ENCODE results near the gene PI4KA. TPM values are rescaled to one million over a fixed set of nuclear protein-coding genes. Genes with fewer than 3 reads are reported as not detected.

PI4KA gene
- total RNA-seq, 1 donor from 2014 or later = 78.4 TPM

DNA sequence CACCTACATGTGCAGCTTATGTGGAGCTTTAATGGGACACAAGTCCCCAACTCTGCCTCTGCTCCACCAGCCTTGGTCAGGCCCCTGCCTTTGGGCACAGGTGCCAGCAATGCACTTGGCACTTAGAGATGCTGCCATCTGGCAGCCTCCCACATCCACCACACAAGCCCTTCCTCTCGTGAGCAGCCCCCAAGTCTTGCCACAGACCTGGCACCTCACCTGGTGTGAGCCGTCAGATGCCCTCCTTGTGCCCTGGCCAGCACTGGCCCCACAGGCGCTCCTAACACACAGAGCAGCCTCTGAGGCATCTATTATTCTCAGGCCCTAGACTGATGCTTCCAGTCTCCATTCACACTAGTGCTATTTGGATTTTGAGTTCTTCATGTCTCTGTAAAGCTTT, 109.2 kb downstream of the PI4KA start:
- Mint-ChIP-seq H3K36me3 (ENCODE audit: low read depth) (peaks cover 27% of the 10 kb centered on the region), H3K4me3 (no peak overlapping the region), H3K27ac (peak overlapping the region; percentile 34), H3K4me1 (no peaks in the 10 kb centered on the region), H3K9me3 (no peaks in the 10 kb centered on the region), H3K27me3 (no peaks in the 10 kb centered on the region)
- no peak for DNase-seq
- intact Hi-C loops (cut with micrococcal nuclease) = no loop called here

DNA sequence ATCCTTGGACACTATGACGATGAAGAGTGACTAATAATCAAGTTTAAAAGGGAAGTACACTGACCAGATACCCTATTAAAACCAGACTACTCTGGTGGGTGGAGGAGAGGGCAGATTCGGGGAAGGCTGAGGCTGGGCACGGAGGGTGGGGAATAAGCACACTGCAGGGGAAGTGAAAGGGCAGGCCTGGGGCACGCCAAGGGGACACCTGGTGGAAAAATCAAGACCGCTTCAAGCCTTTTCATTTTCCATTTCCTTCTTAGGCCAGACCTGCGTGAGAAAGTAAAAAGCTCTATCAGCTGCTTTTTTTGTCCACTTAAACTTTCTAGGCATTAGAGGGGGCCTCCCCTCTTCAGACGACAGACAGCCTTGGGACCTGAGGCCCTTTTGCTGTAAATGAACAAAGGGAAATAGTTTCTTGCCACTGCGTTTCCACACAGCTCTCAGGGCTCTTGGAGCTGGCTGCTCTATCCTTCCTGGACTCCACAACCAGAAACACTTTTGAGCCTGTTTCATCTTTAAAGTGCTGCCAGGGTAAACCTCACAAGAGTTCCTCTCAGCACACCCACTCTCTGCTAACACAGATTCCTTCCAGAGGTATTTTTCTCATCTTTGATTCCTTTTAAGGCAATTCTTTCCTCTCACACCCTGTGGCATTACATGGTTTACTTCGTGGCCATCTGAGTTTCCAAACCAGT, 109.7 kb downstream of the PI4KA start:
- no peak for DNase-seq
- peak overlapping the region; percentile 34 for H3K27ac Mint-ChIP-seq
- H3K4me3 Mint-ChIP-seq = no peak overlapping the region
- no peaks in the 10 kb centered on the region for H3K4me1 Mint-ChIP-seq
- H3K36me3 Mint-ChIP-seq (ENCODE audit: low read depth) = peaks cover 25% of the 10 kb centered on the region
- no peaks in the 10 kb centered on the region for H3K9me3 Mint-ChIP-seq
- H3K27me3 Mint-ChIP-seq = no peaks in the 10 kb centered on the region
- intact Hi-C loops (cut with micrococcal nuclease) = no loop called here

DNA sequence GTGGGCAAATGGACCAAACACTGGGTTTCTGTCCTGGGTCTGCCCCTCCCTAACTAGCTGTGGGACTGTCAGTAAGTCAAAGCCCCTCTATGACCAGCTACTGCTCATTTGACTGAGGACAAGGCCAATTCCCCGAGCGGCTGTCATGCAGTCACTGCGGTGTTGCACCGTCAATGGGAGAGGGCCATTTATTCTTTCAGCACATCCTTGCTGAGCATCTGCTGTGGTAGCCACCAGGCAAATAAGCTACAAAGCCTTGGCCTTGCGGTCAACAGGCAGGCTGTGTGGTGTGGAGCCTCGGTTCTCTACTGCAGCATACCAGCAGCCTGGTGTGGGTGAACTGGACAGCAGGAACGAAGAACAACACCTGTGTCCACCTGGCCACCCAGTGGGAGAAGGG, 110.5 kb downstream of the PI4KA start:
- intact Hi-C loops (cut with micrococcal nuclease) = no loop called here
- H3K27ac Mint-ChIP-seq = no peak overlapping the region
- no peaks in the 10 kb centered on the region for H3K27me3 Mint-ChIP-seq
- no peak overlapping the region for H3K4me3 Mint-ChIP-seq
- no peaks in the 10 kb centered on the region for H3K9me3 Mint-ChIP-seq
- DNase-seq = no peak
- peaks cover 27% of the 10 kb centered on the region for H3K36me3 Mint-ChIP-seq (ENCODE audit: low read depth)
- H3K4me1 Mint-ChIP-seq = no peaks in the 10 kb centered on the region

DNA sequence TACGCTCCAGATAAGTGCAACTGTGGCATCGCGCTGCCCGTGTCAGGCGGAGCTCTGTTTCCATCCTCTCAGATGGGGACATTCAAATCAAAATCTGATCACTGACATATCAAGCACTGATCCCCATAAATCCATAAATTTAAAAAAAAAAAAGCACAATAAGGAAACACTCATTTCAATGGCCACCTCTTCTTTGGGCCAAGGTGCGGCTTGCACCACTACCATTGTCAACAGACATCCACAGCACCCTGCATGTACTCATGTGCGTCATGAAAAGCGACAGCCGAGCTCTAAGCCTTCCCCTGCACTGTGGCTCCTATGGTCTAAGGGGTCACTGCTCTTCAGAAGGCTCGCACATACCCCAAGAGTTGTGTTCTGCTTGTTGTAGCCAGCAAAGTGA, 111.4 kb downstream of the PI4KA start:
- Mint-ChIP-seq H3K4me1 (no peaks in the 10 kb centered on the region), H3K27me3 (no peaks in the 10 kb centered on the region), H3K36me3 (ENCODE audit: low read depth) (peaks cover 29% of the 10 kb centered on the region), H3K9me3 (no peaks in the 10 kb centered on the region), H3K27ac (no peak overlapping the region), H3K4me3 (no peak overlapping the region)
- intact Hi-C loops (cut with micrococcal nuclease) = no loop called here
- DNase-seq = no peak

DNA sequence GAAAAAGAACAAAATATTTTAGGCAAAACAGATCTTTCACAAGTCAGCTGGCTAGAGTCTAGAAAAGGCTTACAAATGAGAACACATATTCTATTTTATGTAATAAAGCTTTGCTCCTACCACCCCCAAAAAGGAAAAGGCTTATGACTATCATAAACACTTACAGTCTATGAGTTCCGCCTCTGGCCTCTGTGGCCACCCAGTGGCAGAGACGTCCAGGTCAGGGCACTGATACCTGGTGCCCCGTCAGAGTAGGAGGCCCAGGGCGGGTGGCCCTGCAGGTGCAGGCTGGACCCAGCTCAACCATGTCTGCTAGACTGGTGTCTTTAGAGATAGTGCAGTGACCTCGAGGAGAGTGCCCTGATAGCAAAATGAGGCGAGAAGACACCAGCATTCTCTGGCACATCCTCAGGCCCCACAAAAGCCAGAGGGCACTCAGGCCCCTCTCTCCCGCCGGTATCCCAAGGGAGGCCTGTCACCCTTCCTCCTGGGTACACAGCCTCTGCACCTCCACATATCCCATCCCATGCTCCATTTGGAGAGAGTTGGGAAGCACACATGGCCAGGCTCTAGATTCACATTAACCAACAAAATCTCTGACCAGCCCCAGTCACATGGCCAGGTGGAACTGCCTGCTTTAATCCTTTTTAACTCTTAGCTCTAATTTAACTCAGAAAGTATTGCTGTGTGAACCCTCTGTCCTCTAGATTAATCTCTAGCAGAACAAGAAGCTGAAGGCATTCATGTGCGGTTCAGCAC, 112.0 kb downstream of the PI4KA start:
- no peaks in the 10 kb centered on the region for H3K4me1 Mint-ChIP-seq
- no peaks in the 10 kb centered on the region for H3K27me3 Mint-ChIP-seq
- H3K4me3 Mint-ChIP-seq = no peak overlapping the region
- H3K27ac Mint-ChIP-seq = no peak overlapping the region
- H3K9me3 Mint-ChIP-seq = no peaks in the 10 kb centered on the region
- DNase-seq = no peak
- intact Hi-C loops (cut with micrococcal nuclease) = no loop called here
- peaks cover 33% of the 10 kb centered on the region for H3K36me3 Mint-ChIP-seq (ENCODE audit: low read depth)

- no peaks in the 10 kb centered on the region for H3K27me3 Mint-ChIP-seq
- intact Hi-C loops (cut with micrococcal nuclease) = no loop called here
- peaks cover 30% of the 10 kb centered on the region for H3K36me3 Mint-ChIP-seq (ENCODE audit: low read depth)
- no peak for DNase-seq
- no peak overlapping the region for H3K4me3 Mint-ChIP-seq
- no peak overlapping the region for H3K27ac Mint-ChIP-seq
- no peaks in the 10 kb centered on the region for H3K4me1 Mint-ChIP-seq
- H3K9me3 Mint-ChIP-seq = no peaks in the 10 kb centered on the region
These were observed 113.5 kb downstream of the PI4KA start for GRCh38 chr22:20745119-20745518.

DNA sequence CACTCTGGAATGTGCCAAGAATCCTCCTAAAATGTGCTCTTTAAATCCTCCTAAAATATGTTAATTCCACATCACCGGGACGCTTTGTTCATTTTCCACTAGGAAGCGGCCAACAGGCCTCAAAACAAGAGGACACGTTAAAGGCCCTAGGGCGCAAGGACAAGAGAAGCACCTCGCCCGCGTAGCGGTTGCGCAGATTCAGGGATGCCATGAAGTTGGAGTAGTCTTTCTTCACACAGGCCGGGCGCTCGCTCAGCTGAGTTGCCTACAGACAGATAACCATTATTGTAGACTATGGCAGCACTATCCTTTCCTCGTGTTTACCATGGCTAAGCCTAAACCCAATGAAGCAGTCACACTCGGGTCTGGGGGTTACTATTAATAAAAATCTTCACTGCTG, 114.2 kb downstream of the PI4KA start:
- Mint-ChIP-seq H3K27ac (no peak overlapping the region), H3K4me3 (no peak overlapping the region), H3K4me1 (no peaks in the 10 kb centered on the region), H3K36me3 (ENCODE audit: low read depth) (peaks cover 29% of the 10 kb centered on the region), H3K9me3 (no peaks in the 10 kb centered on the region), H3K27me3 (no peaks in the 10 kb centered on the region)
- intact Hi-C loops (cut with micrococcal nuclease) = no loop called here
- DNase-seq = no peak

DNA sequence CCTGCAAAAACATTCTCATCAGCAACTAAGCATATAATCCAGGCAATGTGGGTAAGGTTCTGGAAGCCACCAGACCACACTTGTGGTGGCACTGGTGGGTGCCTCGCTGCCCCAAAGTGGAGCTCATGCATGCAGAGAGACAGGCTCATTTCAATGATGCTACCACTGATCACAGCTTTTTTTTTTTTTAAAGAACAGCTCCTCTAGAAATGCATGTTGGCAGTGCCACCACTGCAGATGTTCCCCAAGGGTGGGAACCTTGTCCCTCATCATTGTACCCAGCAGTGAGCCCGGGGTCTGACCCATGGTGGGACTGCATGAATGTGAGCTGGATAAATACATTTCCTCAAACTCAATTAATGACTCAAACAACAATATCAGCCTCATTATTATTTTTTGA, 115.8 kb downstream of the PI4KA start:
- DNase-seq = no peak
- Mint-ChIP-seq H3K27me3 (no peaks in the 10 kb centered on the region), H3K4me1 (peaks cover 7% of the 10 kb centered on the region), H3K27ac (no peak overlapping the region), H3K4me3 (no peak overlapping the region), H3K36me3 (ENCODE audit: low read depth) (peaks cover 34% of the 10 kb centered on the region), H3K9me3 (no peaks in the 10 kb centered on the region)
- intact Hi-C loops (cut with micrococcal nuclease) = loop anchor here (1.0 kb wide), 1 partner anchor 136 kb away; no protein-coding TSS in a partner anchor

GRCh38 chr22:20741634-20742581, 116.7 kb downstream of the PI4KA start:
- DNase-seq = peak; percentile 82
- peaks cover 7% of the 10 kb centered on the region for H3K4me1 Mint-ChIP-seq
- H3K27me3 Mint-ChIP-seq = no peaks in the 10 kb centered on the region
- no peak overlapping the region for H3K27ac Mint-ChIP-seq
- H3K36me3 Mint-ChIP-seq (ENCODE audit: low read depth) = peaks cover 32% of the 10 kb centered on the region
- intact Hi-C loops (cut with micrococcal nuclease) = loop anchor here (1.0 kb wide), 1 partner anchor 136 kb away; no protein-coding TSS in a partner anchor
- no peaks in the 10 kb centered on the region for H3K9me3 Mint-ChIP-seq
- no peak overlapping the region for H3K4me3 Mint-ChIP-seq

DNA sequence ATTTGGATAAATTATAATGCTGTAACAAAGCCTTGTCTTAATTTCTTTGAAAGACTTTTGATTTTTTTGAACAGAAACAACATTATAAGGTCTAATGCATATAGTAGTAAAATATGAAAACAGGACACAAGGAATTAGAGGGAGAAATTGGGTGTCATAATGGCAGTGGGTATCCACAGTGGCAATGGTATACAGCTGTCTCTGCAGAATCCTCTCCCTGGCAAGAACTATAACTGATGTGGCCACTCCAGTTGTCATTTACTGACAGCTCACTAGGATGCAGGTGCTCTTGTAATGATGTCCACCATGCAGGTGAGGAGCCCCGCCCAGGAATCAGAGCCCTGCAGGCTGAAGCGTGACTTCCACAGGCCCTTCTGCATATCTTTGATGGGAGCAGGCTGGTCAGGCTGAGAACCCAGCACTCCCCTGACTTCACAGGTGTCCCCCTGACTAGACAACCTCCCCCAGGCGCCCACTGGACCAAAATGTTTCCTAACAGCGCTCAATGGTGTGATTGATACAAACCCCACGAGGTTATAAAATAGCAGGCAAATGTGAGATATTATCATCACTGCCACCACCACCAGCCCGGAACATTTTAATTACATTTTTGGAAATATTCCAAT, 117.5 kb downstream of the PI4KA start:
- no peak overlapping the region for H3K27ac Mint-ChIP-seq
- H3K4me1 Mint-ChIP-seq = peaks cover 7% of the 10 kb centered on the region
- intact Hi-C loops (cut with micrococcal nuclease) = no loop called here
- no peak overlapping the region for H3K4me3 Mint-ChIP-seq
- H3K27me3 Mint-ChIP-seq = no peaks in the 10 kb centered on the region
- DNase-seq = no peak
- H3K36me3 Mint-ChIP-seq (ENCODE audit: low read depth) = peaks cover 28% of the 10 kb centered on the region
- H3K9me3 Mint-ChIP-seq = no peaks in the 10 kb centered on the region

GRCh38 chr22:20740222-20740951, 118.2 kb downstream of the PI4KA start:
- Mint-ChIP-seq H3K4me3 (no peak overlapping the region), H3K36me3 (ENCODE audit: low read depth) (peaks cover 31% of the 10 kb centered on the region), H3K4me1 (peaks cover 7% of the 10 kb centered on the region), H3K9me3 (no peaks in the 10 kb centered on the region), H3K27me3 (no peaks in the 10 kb centered on the region), H3K27ac (no peak overlapping the region)
- DNase-seq = no peak
- intact Hi-C loops (cut with micrococcal nuclease) = no loop called here

DNA sequence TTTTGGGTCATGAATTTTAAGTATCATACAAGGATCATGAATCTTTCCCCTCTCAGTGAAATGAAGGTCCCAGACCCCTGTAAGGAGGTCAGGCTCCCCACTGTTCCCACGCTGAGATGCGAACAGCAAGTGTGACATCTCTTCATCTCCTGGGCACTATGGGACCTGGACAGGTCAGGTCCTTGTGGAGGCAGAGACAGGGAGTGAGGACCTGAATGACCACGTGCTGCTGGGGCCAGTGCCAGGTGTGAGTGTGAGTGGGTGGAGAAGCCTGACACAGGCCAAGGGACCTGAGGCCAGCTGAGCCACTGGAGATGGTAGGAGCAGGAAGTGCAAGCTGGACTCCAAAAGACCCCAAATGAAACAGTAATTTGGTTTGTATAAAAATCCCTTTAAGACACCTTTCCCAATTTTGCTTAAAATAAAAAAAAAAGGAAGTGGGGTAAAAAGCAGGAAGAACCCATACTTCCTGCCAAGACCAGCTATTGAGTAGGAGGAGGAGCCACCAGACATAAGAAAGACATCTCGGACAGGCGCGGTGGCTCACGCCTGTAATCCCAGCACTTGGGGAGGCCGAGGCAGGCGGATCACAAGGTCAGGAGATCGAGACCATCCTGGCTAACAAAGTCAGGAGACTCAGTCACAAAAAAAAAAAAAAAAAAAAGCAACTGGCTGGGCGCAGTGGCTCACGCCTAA, 120.1 kb downstream of the PI4KA start:
- Mint-ChIP-seq H3K27ac (no peak overlapping the region), H3K36me3 (ENCODE audit: low read depth) (peaks cover 23% of the 10 kb centered on the region), H3K4me1 (peaks cover 7% of the 10 kb centered on the region), H3K9me3 (no peaks in the 10 kb centered on the region), H3K4me3 (no peak overlapping the region), H3K27me3 (no peaks in the 10 kb centered on the region)
- no peak for DNase-seq
- intact Hi-C loops (cut with micrococcal nuclease) = no loop called here
